ENCODE results near the gene PRAC1. TPM values are rescaled to one million over a fixed set of nuclear protein-coding genes. Genes with fewer than 3 reads are reported as not detected.

The PRAC1 gene
- polyA plus RNA-seq, 4 donors = not detected

DNA sequence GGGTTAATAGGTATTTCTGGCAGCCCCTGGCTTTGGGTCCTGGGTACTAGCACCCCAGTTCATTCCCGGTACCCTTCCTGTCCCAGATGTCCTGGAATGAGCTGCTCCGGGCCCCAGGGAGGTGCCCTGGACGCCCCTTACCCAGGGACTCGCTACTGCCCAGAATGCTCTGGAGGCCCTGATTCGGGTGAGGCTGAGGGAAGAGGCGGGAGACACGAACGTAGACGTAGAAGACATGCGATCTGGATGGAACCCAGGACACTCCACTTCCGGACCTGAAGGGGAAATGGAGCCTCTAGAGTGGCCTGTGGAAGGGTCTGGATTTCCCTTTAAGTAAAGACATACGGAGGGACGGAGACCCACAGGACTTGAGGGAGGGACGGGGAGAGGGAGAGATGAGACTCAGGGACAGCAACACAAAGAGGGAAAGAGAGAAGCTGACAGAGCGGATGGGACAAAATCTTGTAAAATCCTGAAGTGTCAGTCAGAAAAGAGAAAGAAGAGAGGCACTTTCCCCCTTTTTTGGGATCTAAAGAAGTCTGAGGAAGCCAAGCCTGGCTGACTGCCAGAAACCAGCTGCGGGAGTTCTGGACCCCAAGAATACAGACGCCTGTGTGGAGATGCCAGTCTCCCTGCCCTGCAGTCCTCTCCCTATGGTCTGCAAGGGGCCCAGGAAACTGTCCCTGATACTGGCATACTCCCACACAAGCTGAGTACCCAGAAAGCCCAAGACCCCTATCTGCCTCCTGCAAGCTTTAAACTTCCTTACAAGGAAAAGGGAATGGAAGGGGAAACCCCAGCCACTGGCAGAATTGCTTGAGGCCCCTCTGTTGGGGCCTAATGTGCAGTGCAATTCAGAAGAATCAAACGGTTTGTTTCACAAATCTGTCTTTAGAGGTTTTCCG, 7.3 kb upstream of the PRAC1 start:
- no peak for FAIRE-seq
- Histone ChIP-seq H3K27me3 (ENCODE audit: control insufficient read depth in 3 of 3, insufficient read depth in 3 of 3, low read length in 3 of 3) (peaks cover 0 to 99% (median 65%) of the 10 kb centered on the region in 3 donors), H3K4me3 (ENCODE audit: low read depth in 1 of 3, low read length in 3 of 3) (no peak overlapping the region), H3K9me3 (ENCODE audit: control insufficient read depth in 2 of 2, insufficient read depth in 1 of 2, low read depth in 1 of 2, low read length in 1 of 2) (no peaks in the 10 kb centered on the region), H3K36me3 (ENCODE audit: control insufficient read depth in 3 of 3, insufficient read depth in 2 of 3, low read depth in 1 of 3, low read length in 3 of 3) (no peaks in the 10 kb centered on the region), H3K27ac (ENCODE audit: low read depth in 1 of 3, low read length in 2 of 3) (peak overlapping the region in 1 of 3 donors; percentile 25), H3K4me1 (ENCODE audit: control insufficient read depth in 3 of 3, insufficient read depth in 2 of 3, low read depth in 1 of 3, low read length in 2 of 3) (peaks cover 0 to 12% (median 2%) of the 10 kb centered on the region in 3 donors)
- WGBS, 3 donors = 6 to 10% (median 8%) methylated on average over 19 of the region's 19 CpGs
- peak in 1 of 2 donors; percentile 23 for DNase-seq

DNA sequence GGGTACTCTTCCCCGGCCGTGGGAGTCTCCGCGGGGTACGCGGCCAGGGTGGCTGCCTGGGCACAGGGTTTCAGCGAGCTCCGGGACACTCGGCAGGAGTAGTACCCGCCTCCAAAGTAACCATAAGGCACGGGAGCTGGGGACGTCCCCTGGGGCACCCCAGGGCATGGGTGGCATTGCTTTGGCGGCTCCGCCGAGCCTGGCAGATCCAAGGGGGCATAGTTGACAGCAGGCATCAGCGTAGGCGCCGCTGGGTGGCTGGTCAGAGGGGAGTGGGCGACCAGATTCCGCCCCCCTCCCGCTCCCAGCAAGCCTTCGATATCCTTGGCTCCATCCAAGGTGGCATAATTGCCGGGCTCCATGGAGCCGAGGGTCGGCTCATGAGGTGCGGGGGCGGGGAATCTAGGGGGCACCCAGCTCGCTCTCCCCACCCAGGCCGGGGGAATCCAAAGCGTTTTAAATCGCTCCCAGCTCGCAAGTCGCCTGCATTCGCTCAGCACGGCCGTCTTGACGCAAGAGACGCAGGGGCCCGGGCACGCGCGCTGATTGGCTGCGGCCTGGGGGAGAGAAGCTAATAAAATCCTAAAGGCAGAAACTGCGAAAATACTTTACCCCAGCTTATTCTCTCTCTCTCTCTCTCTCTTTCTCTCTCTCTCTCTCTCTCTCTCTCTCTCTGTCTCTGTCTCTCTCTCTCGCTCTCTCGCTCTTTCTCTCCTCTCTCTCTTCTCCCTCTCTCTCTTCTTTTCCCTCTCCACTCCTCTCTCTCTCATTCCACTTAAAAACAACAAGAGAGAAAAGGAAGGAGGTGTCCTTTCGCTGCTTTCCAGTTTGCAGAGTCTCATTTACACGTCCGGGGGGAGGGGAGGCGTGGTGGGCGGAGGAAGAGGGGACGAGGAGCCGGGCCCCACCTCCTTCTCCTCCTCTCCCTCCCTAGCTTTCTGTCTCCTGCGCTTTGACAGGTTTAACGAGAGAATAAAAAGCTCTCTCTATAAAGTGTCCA, 6.2 kb upstream of the PRAC1 start, which contains the start of gene HOXB13:
HOXB13 (minus strand) TSS at position 519 of the 1,000 bp plus-strand sequence; CDS start at position 362, 157 bp downstream.
- Histone ChIP-seq H3K36me3 (ENCODE audit: control insufficient read depth in 3 of 3, insufficient read depth in 2 of 3, low read depth in 1 of 3, low read length in 3 of 3) (no peaks in the 10 kb centered on the region), H3K27me3 (ENCODE audit: control insufficient read depth in 3 of 3, insufficient read depth in 3 of 3, low read length in 3 of 3) (peaks cover 0 to 99% (median 61%) of the 10 kb centered on the region in 3 donors), H3K4me1 (ENCODE audit: control insufficient read depth in 3 of 3, insufficient read depth in 2 of 3, low read depth in 1 of 3, low read length in 2 of 3) (peaks cover 2 to 15% (median 3%) of the 10 kb centered on the region in 3 donors), H3K4me3 (ENCODE audit: low read depth in 1 of 3, low read length in 3 of 3) (peak within 1 kb of the TSS; percentile 1 to 25 (median 22)), H3K9me3 (ENCODE audit: control insufficient read depth in 2 of 2, insufficient read depth in 1 of 2, low read depth in 1 of 2, low read length in 1 of 2) (no peaks in the 10 kb centered on the region), H3K27ac (ENCODE audit: low read depth in 1 of 3, low read length in 2 of 3) (peak within 1 kb of the TSS in 1 of 3 donors; percentile 25)
- WGBS, 3 donors = 5 to 6% (median 5%) methylated on average over 51 to 55 of the region's 55 CpGs
- FAIRE-seq (no peak), DNase-seq (peak in 1 of 2 donors; percentile 62)

DNA sequence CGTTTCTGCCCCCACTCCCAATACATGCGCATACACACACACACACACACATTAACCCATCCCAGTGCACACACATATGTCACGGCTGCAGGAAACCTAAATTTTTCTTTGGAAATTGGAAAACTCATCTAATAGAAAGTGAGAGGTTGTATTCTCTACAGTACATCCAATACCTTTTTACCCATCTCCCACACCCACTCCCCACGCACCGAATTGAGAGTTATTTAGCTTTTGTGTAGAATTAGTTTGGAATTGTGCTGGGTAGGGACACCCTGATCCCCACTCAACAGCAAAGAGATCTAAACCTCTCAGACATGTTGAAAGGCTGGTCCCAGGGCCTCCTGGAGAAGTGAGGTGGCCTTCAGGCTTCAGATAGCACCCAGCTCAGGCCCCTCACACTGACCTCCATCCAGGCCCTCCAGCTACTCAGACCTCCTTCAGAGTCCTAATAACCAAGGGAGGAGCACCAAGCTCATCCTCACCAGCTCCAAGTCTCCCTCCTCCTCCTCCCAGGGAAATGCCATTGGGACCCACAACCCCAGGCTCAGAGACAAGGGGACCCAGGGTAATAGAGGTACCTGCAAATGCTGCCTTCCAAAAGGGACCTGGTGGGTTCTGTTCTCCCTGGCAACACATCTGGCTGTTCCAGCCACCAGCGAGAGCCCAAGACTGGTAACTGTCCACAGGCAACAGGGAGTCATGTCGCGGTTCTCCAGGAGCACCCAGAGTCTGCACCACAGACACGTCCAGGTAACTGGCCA, 5.3 kb upstream of the PRAC1 start:
- no peaks in the 10 kb centered on the region for H3K9me3 ChIP-seq (ENCODE audit: control insufficient read depth in 2 of 2, insufficient read depth in 1 of 2, low read depth in 1 of 2, low read length in 1 of 2)
- peaks cover 0 to 99% (median 62%) of the 10 kb centered on the region in 3 donors for H3K27me3 ChIP-seq (ENCODE audit: control insufficient read depth in 3 of 3, insufficient read depth in 3 of 3, low read length in 3 of 3)
- H3K27ac ChIP-seq (ENCODE audit: low read depth in 1 of 3, low read length in 2 of 3) = no peak overlapping the region
- H3K4me3 ChIP-seq (ENCODE audit: low read depth in 1 of 3, low read length in 3 of 3) = peak overlapping the region in 2 of 3 donors; percentile 22 to 25
- FAIRE-seq = no peak
- H3K36me3 ChIP-seq (ENCODE audit: control insufficient read depth in 3 of 3, insufficient read depth in 2 of 3, low read depth in 1 of 3, low read length in 3 of 3) = no peaks in the 10 kb centered on the region
- peaks cover 2 to 21% (median 5%) of the 10 kb centered on the region in 3 donors for H3K4me1 ChIP-seq (ENCODE audit: control insufficient read depth in 3 of 3, insufficient read depth in 2 of 3, low read depth in 1 of 3, low read length in 2 of 3)
- DNase-seq = no peak
- WGBS, 3 donors = 31 to 34% (median 34%) methylated on average over 9 of the region's 9 CpGs

DNA sequence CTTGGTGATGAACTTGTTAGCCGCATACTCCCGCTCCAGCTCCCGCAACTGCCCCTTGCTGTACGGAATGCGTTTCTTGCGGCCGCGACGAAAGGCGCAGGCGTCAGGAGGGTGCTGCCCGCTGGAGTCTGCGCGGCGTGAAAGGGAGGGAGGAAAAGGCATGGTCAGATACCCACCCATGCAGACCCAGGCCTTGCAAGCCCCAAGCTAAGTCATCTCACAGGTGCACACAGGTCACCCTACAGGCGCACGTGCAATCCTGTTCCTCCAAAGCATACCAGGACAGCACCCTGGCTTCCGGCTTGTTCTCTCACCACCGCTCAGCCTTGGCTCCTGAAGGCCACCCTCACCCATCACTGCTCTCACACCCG, 4.6 kb upstream of the PRAC1 start:
- WGBS, 3 donors = 8 to 13% (median 8%) methylated on average over 17 to 20 of the region's 20 CpGs
- Histone ChIP-seq H3K27me3 (ENCODE audit: control insufficient read depth in 3 of 3, insufficient read depth in 3 of 3, low read length in 3 of 3) (peaks cover 0 to 99% (median 66%) of the 10 kb centered on the region in 3 donors), H3K36me3 (ENCODE audit: control insufficient read depth in 3 of 3, insufficient read depth in 2 of 3, low read depth in 1 of 3, low read length in 3 of 3) (no peaks in the 10 kb centered on the region), H3K4me3 (ENCODE audit: low read depth in 1 of 3, low read length in 3 of 3) (no peak overlapping the region), H3K4me1 (ENCODE audit: control insufficient read depth in 3 of 3, insufficient read depth in 2 of 3, low read depth in 1 of 3, low read length in 2 of 3) (peaks cover 2 to 21% (median 5%) of the 10 kb centered on the region in 3 donors), H3K9me3 (ENCODE audit: control insufficient read depth in 2 of 2, insufficient read depth in 1 of 2, low read depth in 1 of 2, low read length in 1 of 2) (peaks cover 0 to 1% of the 10 kb centered on the region in 2 donors), H3K27ac (ENCODE audit: low read depth in 1 of 3, low read length in 2 of 3) (no peak overlapping the region)
- DNase-seq = peak in 1 of 2 donors; percentile 31
- FAIRE-seq = no peak

GRCh38 chr17:48726114-48726915, 4.0 kb upstream of the PRAC1 start:
- Histone ChIP-seq H3K9me3 (ENCODE audit: control insufficient read depth in 2 of 2, insufficient read depth in 1 of 2, low read depth in 1 of 2, low read length in 1 of 2) (peaks cover 0 to 3% of the 10 kb centered on the region in 2 donors), H3K27ac (ENCODE audit: low read depth in 1 of 3, low read length in 2 of 3) (no peak overlapping the region), H3K4me3 (ENCODE audit: low read depth in 1 of 3, low read length in 3 of 3) (no peak overlapping the region), H3K27me3 (ENCODE audit: control insufficient read depth in 3 of 3, insufficient read depth in 3 of 3, low read length in 3 of 3) (peaks cover 0 to 99% (median 69%) of the 10 kb centered on the region in 3 donors), H3K4me1 (ENCODE audit: control insufficient read depth in 3 of 3, insufficient read depth in 2 of 3, low read depth in 1 of 3, low read length in 2 of 3) (peaks cover 2 to 21% (median 5%) of the 10 kb centered on the region in 3 donors), H3K36me3 (ENCODE audit: control insufficient read depth in 3 of 3, insufficient read depth in 2 of 3, low read depth in 1 of 3, low read length in 3 of 3) (no peaks in the 10 kb centered on the region)
- DNase-seq = peak in 1 of 2 donors; percentile 22
- no peak for FAIRE-seq
- 10 to 14% (median 13%) methylated on average over 20 of the region's 20 CpGs for WGBS, 3 donors

DNA sequence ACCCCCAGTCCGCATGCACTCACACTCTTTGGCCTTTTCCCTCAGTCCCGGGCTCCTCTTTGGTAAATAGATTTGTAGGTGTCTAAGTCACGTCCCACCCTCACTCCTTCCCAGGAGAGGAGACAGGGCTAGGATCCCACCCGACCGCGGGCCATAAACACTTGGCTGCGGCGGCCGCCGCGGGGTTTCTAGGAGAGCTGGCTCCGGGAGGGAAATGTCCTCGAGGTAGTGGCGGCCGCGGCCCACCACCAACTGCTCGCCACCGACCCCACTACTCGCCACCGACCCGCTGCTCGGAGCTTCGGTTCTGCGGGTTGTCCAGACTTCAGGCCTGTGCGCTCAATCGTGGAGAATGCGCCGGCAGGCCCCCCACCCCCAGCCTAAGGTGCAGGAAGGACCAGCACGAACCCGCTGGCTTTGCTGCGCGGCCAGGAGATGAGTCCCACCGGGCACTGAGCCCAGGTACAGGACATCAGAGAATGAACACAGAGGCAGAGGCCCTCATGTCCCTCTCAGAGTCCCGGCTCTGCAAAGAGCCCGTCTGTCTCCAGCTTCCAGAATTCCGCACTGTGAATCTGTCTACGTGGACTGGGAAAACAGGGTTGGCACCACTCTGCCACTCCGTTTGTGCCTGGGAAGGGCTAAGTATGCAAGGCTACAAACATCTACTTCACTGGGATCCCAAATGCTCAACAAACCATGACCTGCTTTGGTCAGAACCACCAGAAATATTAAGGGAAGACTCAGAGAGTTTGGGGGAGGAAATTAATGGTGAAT, 3.2 kb upstream of the PRAC1 start:
- no peak overlapping the region for H3K27ac ChIP-seq (ENCODE audit: low read depth in 1 of 3, low read length in 2 of 3)
- peak in 1 of 2 donors; percentile 38 for DNase-seq
- peaks cover 0 to 100% (median 76%) of the 10 kb centered on the region in 3 donors for H3K27me3 ChIP-seq (ENCODE audit: control insufficient read depth in 3 of 3, insufficient read depth in 3 of 3, low read length in 3 of 3)

GRCh38 chr17:48725004-48725287, 2.6 kb upstream of the PRAC1 start:
- H3K4me3 ChIP-seq (ENCODE audit: low read depth in 1 of 3, low read length in 3 of 3) = peak overlapping the region in 1 of 3 donors; percentile 29
- H3K9me3 ChIP-seq (ENCODE audit: control insufficient read depth in 2 of 2, insufficient read depth in 1 of 2, low read depth in 1 of 2, low read length in 1 of 2) = peaks cover 0 to 3% of the 10 kb centered on the region in 2 donors
- no peaks in the 10 kb centered on the region for H3K36me3 ChIP-seq (ENCODE audit: control insufficient read depth in 3 of 3, insufficient read depth in 2 of 3, low read depth in 1 of 3, low read length in 3 of 3)
- 1 to 3% (median 2%) methylated on average over 16 of the region's 16 CpGs for WGBS, 3 donors
- FAIRE-seq = no peak
- H3K27ac ChIP-seq (ENCODE audit: low read depth in 1 of 3, low read length in 2 of 3) = no peak overlapping the region
- H3K4me1 ChIP-seq (ENCODE audit: control insufficient read depth in 3 of 3, insufficient read depth in 2 of 3, low read depth in 1 of 3, low read length in 2 of 3) = peaks cover 2 to 21% (median 5%) of the 10 kb centered on the region in 3 donors
- DNase-seq = peak in 1 of 2 donors; percentile 54
- H3K27me3 ChIP-seq (ENCODE audit: control insufficient read depth in 3 of 3, insufficient read depth in 3 of 3, low read length in 3 of 3) = peaks cover 0 to 100% (median 78%) of the 10 kb centered on the region in 3 donors

More for the DNA sequence above, 3.2 kb upstream of the PRAC1 start:
- Histone ChIP-seq H3K36me3 (ENCODE audit: control insufficient read depth in 3 of 3, insufficient read depth in 2 of 3, low read depth in 1 of 3, low read length in 3 of 3) (no peaks in the 10 kb centered on the region), H3K4me3 (ENCODE audit: low read depth in 1 of 3, low read length in 3 of 3) (no peak overlapping the region), H3K4me1 (ENCODE audit: control insufficient read depth in 3 of 3, insufficient read depth in 2 of 3, low read depth in 1 of 3, low read length in 2 of 3) (peaks cover 2 to 21% (median 5%) of the 10 kb centered on the region in 3 donors), H3K9me3 (ENCODE audit: control insufficient read depth in 2 of 2, insufficient read depth in 1 of 2, low read depth in 1 of 2, low read length in 1 of 2) (peaks cover 0 to 3% of the 10 kb centered on the region in 2 donors)
- 3 to 8% (median 5%) methylated on average over 37 to 38 of the region's 38 CpGs for WGBS, 3 donors
- no peak for FAIRE-seq

All from small intestine (tissue), 7 donors.